ENCODE results near the gene NCAM2.

The NCAM2 gene

GRCh38 chr21:21029164-21029563 lies 31.0 kb downstream of the NCAM2 start:
- no peak for DNase-seq

DNA sequence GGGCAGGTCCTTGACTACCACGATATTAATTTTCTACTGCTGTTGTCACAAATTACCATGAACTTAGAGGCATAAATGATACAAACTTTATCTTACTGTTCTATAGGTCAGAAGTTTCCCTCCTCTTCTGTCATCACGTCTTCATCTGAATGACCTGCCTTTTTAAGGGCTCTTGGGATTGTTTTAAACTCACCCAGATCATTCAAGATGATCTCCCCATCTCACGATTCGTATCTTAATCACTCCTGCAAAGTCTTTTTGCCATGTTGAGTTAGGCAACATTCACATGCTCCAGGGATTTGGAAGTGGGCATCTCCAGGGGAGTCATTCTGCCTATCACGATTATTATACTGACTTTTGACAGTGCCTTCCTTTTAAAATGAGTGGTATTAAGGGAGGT lies 32.1 kb downstream of the NCAM2 start:
- no peak for DNase-seq

- DNase-seq: no peak
Observed at GRCh38 chr21:21034036-21034435, 35.8 kb downstream of the NCAM2 start.

DNA sequence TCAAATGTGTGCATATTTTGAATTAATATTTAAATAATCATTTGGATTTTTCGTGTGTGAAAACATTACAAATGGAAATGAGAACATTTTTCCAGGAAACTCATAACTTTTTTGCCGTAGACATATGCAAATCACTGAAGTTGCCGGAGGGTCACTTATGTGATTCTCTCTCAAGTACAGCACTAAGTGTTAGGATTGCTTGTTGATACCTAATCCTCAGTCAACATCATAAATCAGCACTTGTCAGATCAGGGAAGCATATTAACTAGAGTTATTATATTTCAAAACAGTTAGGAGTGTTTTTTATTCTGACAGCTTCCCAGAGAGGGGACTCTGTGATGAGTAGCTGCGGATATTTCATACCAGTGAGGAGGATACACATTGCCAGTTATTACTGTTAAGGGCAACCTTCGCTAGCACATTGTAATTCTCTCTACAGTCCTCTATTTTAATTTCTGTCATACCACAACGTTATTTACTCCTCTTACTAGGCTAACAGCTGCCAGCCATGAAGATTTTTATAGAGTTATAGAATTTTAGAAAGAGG lies 41.5 kb downstream of the NCAM2 start:
- no peak for DNase-seq

DNA sequence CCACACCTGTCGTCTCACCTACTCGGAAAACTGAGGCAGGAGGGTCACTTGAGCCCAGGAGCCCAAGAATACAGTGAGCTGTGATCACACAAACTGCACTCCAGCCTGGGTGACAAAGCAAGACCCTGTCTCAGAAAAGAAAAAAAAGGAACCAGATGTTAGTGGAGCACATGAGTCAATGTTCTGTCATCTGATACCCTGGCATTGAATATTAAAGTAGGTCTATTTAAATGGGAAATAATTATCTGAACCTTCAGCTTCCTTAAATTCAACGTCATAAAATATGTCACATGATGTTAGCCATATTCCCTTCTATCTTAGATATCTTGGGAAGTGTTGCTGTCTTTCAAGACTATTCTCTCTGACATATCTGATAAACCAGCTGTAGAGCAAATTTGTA lies 47.3 kb downstream of the NCAM2 start:
- DNase-seq: no peak

DNA sequence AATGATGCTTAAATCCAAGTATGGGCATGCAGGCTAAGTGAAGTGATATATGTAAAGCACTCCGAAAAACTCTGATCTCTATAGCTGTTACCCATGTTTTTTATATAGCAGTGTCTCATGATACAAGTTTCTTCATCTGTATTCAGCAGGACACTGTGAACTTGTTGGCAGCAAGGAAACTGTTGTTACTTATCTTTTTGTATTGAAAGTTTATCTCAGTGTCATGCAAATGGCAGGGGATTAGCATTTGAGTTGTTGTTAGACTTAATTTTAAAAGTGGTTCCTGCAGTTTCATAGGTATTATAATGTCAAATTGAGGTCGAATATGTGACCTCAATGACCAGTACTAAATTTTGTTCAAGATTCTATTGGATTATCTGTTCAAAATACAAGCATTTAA lies 47.9 kb downstream of the NCAM2 start:
- no peak for DNase-seq

GRCh38 chr21:21051109-21052055 lies 53.2 kb downstream of the NCAM2 start:
- DNase-seq: no peak

DNA sequence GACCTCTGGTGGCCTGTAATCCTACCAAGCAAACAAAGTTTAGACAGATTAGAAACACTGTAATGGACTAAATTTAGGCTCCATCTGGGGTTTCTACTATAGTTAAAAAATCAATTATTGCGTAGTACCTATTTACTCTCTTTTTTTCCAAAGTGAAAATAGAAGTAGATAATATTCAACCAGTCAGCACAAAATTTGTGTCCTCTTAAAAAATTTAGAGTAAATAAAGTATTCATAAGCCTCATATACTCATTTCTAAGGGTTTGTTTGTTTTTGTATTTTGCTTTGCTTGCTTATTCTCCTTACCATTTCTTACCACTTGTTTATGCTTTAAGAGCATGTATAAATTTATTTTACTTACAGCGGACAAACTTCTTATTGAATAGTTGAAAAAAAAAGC lies 54.5 kb downstream of the NCAM2 start:
- DNase-seq: no peak

DNA sequence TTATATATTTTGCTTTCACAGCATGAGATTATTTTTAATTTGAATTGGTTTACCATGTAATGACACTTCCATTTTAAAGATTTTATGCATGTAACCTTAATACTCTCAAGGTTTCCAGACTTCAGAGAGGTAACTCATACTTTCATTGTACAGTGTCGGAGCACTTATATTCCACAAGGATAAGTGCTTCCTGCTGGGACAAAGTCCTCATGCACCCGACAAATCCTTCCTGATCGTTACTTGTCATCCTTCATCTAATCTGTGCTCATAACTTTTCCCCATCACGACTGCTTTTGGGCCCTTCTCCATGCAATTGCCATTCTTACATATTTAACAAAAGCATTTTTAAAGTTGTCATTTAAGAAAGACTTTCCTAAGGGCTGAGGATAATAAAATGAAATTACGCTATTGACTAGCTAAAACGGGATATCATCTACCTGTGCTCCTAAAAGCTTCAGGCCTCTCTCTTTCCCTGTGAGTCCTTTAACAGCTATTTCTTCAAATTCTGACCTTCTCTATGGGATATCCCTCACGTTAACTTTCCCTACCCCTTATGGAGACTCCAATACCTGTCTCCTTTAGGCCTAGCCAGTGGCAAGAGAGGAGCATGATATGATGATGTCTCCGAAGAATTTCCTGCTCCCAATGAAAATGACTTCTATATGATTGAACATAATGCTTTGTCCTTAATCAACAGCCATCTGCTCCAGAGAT lies 59.3 kb downstream of the NCAM2 start:
- DNase-seq: no peak

DNA sequence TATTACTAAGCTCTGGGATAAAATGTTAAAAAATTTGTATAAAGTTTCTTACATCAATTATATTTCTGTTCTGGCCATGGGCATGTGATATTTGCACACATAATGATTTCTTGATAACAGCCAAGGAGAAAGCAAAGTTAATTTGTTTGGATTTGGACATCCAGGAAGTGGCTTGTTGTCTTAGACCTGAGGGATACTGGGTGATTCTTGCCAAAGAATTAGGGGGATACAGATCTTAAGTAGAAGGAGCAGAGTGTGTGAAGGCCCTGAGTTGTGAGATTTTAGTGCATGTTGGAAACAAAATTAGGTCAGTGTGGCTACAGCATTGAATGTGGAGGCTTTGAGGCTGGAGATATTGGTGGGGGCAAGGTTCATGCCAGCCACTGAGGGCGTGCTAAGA lies 65.6 kb downstream of the NCAM2 start:
- no peak for DNase-seq

DNA sequence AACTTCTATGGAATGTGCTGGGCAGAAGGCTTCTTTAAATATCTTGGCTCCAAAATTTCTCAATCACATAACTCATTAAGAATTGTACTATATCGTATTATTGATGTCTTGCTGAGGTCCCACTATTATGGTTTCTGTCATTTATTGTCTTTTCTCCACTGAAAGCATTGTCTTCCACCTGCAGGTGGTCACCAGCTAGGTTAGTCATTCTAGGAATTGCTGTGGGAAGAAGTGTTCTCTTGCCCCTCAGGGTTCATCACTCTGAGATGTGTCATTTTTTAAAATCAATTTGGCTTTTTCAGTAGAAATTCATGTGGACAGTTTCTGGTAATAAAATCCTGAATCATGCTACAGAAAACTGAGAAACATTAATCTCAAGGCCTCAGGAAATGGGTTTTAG lies 66.1 kb downstream of the NCAM2 start:
- no peak for DNase-seq

DNA sequence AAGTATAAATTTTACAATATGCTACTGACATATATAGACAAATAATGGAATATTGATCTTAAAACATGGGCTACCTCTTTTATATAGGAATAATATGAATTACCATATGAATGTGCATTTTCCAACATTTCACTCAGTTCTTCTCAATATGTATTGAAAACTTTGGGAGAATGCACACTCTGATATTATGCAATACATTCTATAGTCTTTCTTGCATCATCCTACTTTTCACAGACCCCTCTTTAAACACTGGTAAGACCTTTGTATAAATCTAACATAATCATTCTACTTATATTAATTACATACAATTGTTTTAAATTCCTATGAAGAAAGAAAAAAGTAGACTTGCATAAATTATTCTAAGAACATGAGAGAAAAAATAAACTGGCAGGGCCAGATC lies 69.2 kb downstream of the NCAM2 start:
- no peak for DNase-seq

GRCh38 chr21:21074305-21074704 lies 76.1 kb downstream of the NCAM2 start:
- no peak for DNase-seq

DNA sequence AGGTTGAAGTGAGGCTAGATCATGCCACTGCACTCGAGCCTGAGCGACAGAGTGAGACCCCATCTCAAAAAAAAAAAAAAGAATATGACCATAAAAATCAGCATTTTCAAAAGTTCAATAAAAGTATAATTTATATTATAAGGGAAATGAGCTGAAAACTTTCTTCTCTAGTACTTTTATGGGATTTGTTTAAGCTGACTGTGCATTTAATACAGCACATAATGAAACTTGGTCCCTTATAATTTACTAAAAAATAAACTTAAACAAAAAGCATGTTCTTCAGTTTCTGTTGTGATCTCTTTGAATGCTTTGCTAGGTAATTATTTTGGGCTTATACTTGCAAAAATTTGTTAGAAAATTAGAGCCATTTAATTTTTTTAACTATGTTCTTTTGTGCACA lies 77.8 kb downstream of the NCAM2 start:
- no peak for DNase-seq

- DNase-seq: no peak
Observed at GRCh38 chr21:21076491-21076890, 78.3 kb downstream of the NCAM2 start.

DNA sequence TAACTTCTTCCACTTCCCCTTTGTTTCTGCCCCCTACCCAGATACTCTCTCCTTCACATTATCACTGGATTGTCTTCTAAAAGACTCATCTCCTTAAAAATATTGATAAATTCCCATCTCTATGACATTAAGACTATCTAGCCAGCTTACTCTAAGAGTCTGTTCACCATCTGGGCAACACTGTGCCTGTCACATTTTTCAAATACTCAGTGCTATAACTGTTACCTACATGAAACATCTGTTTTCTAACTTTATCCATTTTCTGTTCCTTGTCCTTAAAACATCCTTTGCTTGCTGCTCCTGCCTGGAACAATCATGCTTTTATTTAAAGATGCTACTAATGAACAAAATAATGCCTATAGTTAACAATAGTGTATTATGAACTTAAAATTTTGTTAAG lies 81.4 kb downstream of the NCAM2 start:
- no peak for DNase-seq

DNA sequence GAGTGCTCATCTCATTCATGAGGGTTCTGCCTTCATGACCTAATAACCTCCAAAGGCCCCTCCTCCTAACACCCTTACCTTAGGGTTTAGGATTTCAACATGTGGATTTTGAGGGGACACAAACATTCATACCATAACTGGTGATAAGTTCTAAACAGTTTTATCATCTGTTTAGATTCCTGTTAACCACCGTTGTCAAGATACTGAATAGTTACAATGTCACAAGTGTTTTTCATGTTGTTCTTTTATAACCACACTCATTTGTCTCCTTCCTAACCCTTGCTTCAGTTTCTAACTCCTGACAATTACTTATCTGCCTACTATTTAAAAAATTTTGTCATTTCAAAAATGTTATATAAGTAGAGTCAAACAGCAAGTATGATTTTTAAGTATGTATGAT lies 86.0 kb downstream of the NCAM2 start:
- no peak for DNase-seq

GRCh38 chr21:21085206-21085605 lies 87.0 kb downstream of the NCAM2 start:
- DNase-seq: no peak

DNA sequence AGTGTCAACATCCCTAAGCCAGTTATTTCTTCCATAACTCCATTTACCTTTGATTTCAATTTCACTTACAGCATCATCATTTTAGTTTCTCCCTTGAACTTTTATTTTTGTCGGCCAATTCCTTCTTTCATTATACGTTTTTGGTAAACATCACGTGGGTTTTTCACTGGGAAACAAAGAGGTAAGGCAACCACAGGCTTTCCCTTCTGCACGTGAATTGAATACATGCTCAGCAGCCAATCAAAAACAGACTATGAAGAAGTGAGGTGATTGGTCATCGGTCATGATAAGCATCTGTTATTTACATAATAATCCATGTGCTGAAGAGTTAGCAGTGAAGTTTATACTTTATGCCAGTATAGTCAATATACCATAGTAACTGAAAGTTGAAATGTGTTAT lies 98.7 kb downstream of the NCAM2 start:
- DNase-seq: no peak

- no peak for DNase-seq
Observed at GRCh38 chr21:21097466-21097865, 99.3 kb downstream of the NCAM2 start.

- DNase-seq: no peak
Observed at GRCh38 chr21:21101911-21102310, 103.7 kb downstream of the NCAM2 start.

GRCh38 chr21:21102896-21103295 lies 104.7 kb downstream of the NCAM2 start:
- DNase-seq: no peak

GRCh38 chr21:21103692-21104091 lies 105.5 kb downstream of the NCAM2 start:
- DNase-seq: no peak

DNA sequence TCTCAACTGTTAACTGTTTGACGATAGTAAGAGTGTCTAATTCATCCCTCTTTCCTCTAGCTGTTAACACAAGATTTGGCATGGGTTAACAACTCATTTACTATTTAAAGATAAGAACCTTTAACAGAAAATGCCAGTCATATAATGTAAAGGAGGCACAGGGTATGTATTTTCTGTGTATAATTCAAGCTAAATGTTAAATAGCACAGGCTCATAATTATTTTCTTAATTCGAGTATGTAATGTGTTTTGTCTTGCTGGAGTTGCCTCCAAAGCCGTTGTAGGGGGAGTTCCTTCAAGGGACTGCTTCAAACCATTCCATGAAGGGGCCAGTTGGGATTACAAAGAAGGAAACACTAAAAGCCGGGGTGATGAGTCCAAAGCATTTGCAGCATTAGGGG lies 111.5 kb downstream of the NCAM2 start:
- DNase-seq: no peak
